Fibroblast of pulmonary artery (primary cell): ENCODE measurements around the gene MLANA.

Experiments
- DNase-seq: peaks from one replicate; pipeline ENCODE4 v3.0.0-alpha.2; 2010; ENCODE audit warnings: low read depth
- H3K4me3 ChIP-seq: replicated peaks from 2 replicates; pipeline ENCODE4 v1.5.1; 2011; ENCODE audit warnings: low read depth, mild to moderate bottlenecking, control low read depth, low read length, moderate library complexity
- TF ChIP-seq, protein P1 (sequence below): IDR thresholded peaks from 2 replicates; pipeline ENCODE4 v1.5.1; 2011; ENCODE audit warnings: mild to moderate bottlenecking, control low read depth, low read length, inconsistent platforms; ENCODE audit errors: missing control alignments

MLANA gene

GRCh38 chr9:5917888-5918287, 27.2 kb downstream of the MLANA start:
- TF ChIP-seq, protein P1, sequence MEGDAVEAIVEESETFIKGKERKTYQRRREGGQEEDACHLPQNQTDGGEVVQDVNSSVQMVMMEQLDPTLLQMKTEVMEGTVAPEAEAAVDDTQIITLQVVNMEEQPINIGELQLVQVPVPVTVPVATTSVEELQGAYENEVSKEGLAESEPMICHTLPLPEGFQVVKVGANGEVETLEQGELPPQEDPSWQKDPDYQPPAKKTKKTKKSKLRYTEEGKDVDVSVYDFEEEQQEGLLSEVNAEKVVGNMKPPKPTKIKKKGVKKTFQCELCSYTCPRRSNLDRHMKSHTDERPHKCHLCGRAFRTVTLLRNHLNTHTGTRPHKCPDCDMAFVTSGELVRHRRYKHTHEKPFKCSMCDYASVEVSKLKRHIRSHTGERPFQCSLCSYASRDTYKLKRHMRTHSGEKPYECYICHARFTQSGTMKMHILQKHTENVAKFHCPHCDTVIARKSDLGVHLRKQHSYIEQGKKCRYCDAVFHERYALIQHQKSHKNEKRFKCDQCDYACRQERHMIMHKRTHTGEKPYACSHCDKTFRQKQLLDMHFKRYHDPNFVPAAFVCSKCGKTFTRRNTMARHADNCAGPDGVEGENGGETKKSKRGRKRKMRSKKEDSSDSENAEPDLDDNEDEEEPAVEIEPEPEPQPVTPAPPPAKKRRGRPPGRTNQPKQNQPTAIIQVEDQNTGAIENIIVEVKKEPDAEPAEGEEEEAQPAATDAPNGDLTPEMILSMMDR = no peak
- no peak overlapping the region for H3K4me3 ChIP-seq
- no peak for DNase-seq

DNA sequence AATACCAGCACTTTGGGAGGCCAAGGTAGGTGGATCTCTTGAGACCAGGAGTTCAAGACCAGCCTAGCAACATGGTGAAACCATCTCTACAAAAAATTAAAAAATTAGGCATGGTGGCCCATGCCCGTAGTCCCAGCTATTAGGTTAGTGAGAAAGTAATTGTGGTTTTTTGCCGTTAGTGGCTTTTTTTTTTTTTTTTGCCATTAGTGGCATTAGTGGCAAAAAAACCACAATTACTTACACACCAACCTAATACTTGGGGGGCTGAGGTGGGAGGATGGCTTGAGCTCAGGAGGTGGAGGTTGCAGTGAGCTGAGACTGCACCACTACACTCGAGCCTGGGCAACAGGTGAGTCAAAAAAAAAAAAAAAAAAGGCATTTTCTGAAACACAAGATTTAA, 27.8 kb downstream of the MLANA start:
- TF ChIP-seq, protein P1 = no peak
- no peak overlapping the region for H3K4me3 ChIP-seq
- DNase-seq = no peak

GRCh38 chr9:5920860-5921328, 30.2 kb downstream of the MLANA start:
- DNase-seq = no peak
- TF ChIP-seq, protein P1 = no peak
- H3K4me3 ChIP-seq = no peak overlapping the region

DNA sequence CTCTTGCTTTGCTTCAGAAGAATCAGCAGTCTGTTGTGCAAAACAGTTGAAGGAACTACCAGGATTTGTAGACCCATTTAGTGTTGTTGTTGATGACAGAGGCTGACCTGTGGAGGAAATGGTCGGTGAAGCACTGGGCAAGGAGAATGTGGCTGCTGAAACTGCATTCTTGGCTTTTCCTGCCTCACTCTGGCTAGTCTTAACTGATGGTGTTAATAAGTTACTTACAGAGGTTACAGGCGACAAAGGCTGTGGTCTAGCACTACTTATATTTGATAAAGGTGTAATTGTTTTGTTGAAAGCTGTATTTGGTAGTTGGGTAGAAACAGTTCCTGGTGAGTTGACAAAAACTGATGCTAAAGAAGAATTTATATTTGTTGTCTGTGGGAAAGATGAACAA, 31.5 kb downstream of the MLANA start:
- no peak for DNase-seq
- TF ChIP-seq, protein P1 = no peak
- H3K4me3 ChIP-seq = no peak overlapping the region

- H3K4me3 ChIP-seq = no peak overlapping the region
- TF ChIP-seq, protein P1 = no peak
- DNase-seq = no peak
These were observed 41.0 kb downstream of the MLANA start for GRCh38 chr9:5931657-5932056.

- H3K4me3 ChIP-seq = no peak overlapping the region
- TF ChIP-seq, protein P1 = no peak
- no peak for DNase-seq
These were observed 47.8 kb downstream of the MLANA start for GRCh38 chr9:5938449-5938848.

DNA sequence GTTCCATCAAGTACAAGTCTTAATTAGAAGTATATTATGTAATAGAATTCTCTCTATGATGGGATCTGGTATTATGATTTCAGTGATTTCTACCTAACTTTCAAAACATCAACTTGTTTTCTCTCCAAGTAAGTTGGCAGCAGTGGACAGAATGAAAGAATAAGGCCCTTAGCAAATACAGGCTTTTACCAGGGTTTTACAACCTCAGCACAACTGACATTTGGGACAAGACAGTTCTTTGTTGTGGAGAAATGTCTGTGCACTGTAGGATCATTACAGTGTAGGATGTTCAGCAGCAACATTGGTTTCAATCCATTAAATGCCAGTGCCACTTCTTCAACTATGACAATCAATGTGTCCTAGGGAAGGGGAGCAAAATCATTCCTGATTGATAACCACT, 48.8 kb downstream of the MLANA start:
- TF ChIP-seq, protein P1 = no peak
- no peak for DNase-seq

More for the DNA sequence above, 48.8 kb downstream of the MLANA start:
- no peak overlapping the region for H3K4me3 ChIP-seq
